ENCODE data around the gene CBL.

Gene CBL

GRCh38 chr11:119307974-119308373, 101.8 kb downstream of the CBL start:
- H3K79me2 ChIP-seq (ENCODE audit: insufficient read depth, low read length), result no peaks in the 10 kb centered on the region
- H3K36me3 ChIP-seq (ENCODE audit: insufficient read depth, low read length), result peaks cover 24% of the 10 kb centered on the region
- H3K9me3 ChIP-seq (ENCODE audit: insufficient read depth, low read length, severe bottlenecking), result no peaks in the 10 kb centered on the region
- no peaks in the 10 kb centered on the region for H3K27me3 ChIP-seq (ENCODE audit: insufficient read depth, low read length, poor library complexity)
- no peaks in the 10 kb centered on the region for H4K20me1 ChIP-seq (ENCODE audit: insufficient read depth, low read length)
- H3K4me1 ChIP-seq (ENCODE audit: insufficient read depth, low read length), result no peaks in the 10 kb centered on the region
- H3K4me3 ChIP-seq (ENCODE audit: low read depth in 1 of 2, low read length in 2 of 2), result no peak overlapping the region
- no peak overlapping the region for H3K9ac ChIP-seq (ENCODE audit: low read depth, low read length)
- no peak overlapping the region for H3K27ac ChIP-seq (ENCODE audit: low read length)
- H3K4me2 ChIP-seq (ENCODE audit: insufficient read depth, low read length), result no peak overlapping the region
- ATAC-seq (ENCODE audit: insufficient read depth, low read depth) (no peak), DNase-seq (no peak)
- TF ChIP-seq CTCF (IDR thresholded peaks at IDR 0.05; ENCODE audit: borderline replicate concordance, extremely low read depth, low read length, poor library complexity, severe bottlenecking) (no peak), EZH2 (IDR thresholded peaks at IDR 0.05; ENCODE audit: borderline replicate concordance, low read depth, low read length, severe bottlenecking) (no peak)
- H2AFZ ChIP-seq (ENCODE audit: low read depth, low read length), result no peak overlapping the region

DNA sequence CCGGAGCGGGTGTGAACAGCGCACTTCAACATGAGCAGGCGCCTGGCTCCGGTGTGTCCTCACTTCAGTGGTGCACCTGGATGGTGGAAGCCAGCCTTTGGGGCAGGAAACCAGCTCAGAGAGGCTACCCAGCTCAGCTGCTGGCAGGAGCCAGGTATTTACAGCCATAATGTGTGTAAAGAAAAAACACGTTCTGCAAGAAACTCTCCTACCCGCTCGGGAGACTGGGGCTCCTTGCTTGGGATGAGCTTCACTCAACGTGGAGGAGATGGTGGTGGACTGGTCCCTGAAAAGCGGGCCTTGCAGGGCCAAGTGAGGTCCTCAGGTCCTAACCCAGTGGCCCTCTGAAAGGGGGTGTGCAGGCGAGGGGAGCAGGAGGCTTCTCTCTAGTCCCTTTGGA, 103.3 kb downstream of the CBL start:
- DNase-seq, result no peak
- no peak for TF ChIP-seq EZH2 (IDR thresholded peaks at IDR 0.05; ENCODE audit: borderline replicate concordance, low read depth, low read length, severe bottlenecking)
- TF ChIP-seq CTCF (IDR thresholded peaks at IDR 0.05; ENCODE audit: borderline replicate concordance, extremely low read depth, low read length, poor library complexity, severe bottlenecking), result no peak
- Histone ChIP-seq H3K79me2 (ENCODE audit: insufficient read depth, low read length) (no peaks in the 10 kb centered on the region), H3K4me3 (ENCODE audit: low read depth in 1 of 2, low read length in 2 of 2) (no peak overlapping the region), H3K4me2 (ENCODE audit: insufficient read depth, low read length) (no peak overlapping the region), H4K20me1 (ENCODE audit: insufficient read depth, low read length) (no peaks in the 10 kb centered on the region), H3K4me1 (ENCODE audit: insufficient read depth, low read length) (no peaks in the 10 kb centered on the region), H3K27me3 (ENCODE audit: insufficient read depth, low read length, poor library complexity) (no peaks in the 10 kb centered on the region), H2AFZ (ENCODE audit: low read depth, low read length) (no peak overlapping the region), H3K36me3 (ENCODE audit: insufficient read depth, low read length) (peaks cover 12% of the 10 kb centered on the region), H3K9ac (ENCODE audit: low read depth, low read length) (no peak overlapping the region), H3K9me3 (ENCODE audit: insufficient read depth, low read length, severe bottlenecking) (no peaks in the 10 kb centered on the region), H3K27ac (ENCODE audit: low read length) (no peak overlapping the region)
- no peak for ATAC-seq (ENCODE audit: insufficient read depth, low read depth)

DNA sequence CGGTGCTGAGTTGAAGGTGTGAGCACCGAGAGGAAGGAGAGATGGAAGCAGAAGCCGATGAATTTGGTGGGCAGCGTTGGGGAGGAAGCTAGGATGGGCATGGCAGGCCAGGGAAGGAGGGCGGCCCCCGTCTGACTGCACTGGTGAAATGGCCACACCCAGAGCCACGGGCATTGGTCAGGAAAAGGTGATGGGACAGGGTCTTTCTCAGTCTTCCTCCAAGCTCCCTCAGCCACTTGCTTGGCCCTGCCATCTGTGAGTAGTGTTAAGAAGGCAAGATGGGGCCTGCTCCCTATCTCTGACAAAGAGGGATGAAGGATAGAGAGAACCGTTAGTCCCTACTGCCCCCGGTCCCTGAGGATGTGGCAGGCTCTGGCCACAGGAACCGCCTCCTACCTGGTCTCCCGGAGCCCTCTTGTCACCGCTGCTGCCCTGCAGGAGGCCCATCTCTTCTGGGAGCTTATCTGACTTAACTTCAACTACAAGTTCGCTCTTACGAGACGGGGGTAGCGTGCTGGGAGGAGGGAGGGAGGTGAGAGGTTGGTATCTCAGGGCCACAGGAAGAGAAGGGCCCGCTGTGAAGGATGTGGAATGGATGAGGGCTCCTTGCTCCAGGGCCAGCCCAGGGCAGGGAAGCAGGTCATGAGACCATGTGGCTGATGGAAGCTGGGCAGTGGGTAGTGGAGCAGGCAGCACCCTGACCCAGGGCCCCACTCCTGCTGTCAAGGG, 104.0 kb downstream of the CBL start:
- no peak overlapping the region for H2AFZ ChIP-seq (ENCODE audit: low read depth, low read length)
- TF ChIP-seq CTCF (IDR thresholded peaks at IDR 0.05; ENCODE audit: borderline replicate concordance, extremely low read depth, low read length, poor library complexity, severe bottlenecking) (no peak), EZH2 (IDR thresholded peaks at IDR 0.05; ENCODE audit: borderline replicate concordance, low read depth, low read length, severe bottlenecking) (no peak)
- H4K20me1 ChIP-seq (ENCODE audit: insufficient read depth, low read length), result no peaks in the 10 kb centered on the region
- H3K9me3 ChIP-seq (ENCODE audit: insufficient read depth, low read length, severe bottlenecking), result no peaks in the 10 kb centered on the region
- H3K79me2 ChIP-seq (ENCODE audit: insufficient read depth, low read length), result no peaks in the 10 kb centered on the region
- H3K4me3 ChIP-seq (ENCODE audit: low read depth in 1 of 2, low read length in 2 of 2), result no peak overlapping the region
- no peak overlapping the region for H3K27ac ChIP-seq (ENCODE audit: low read length)
- no peak overlapping the region for H3K9ac ChIP-seq (ENCODE audit: low read depth, low read length)
- ATAC-seq (ENCODE audit: insufficient read depth, low read depth) (no peak), DNase-seq (no peak)
- peaks cover 6% of the 10 kb centered on the region for H3K27me3 ChIP-seq (ENCODE audit: insufficient read depth, low read length, poor library complexity)
- peaks cover 5% of the 10 kb centered on the region; the same call in 1 of the 2 replicates for H3K4me1 ChIP-seq (ENCODE audit: insufficient read depth, low read length)
- peaks cover 12% of the 10 kb centered on the region for H3K36me3 ChIP-seq (ENCODE audit: insufficient read depth, low read length)
- H3K4me2 ChIP-seq (ENCODE audit: insufficient read depth, low read length), result no peak overlapping the region
